HepG2 (cell line): ENCODE data around the gene NTRK2. TPM values are rescaled to one million over a fixed set of nuclear protein-coding genes. Genes with fewer than 3 reads are reported as not detected.

Experiments used
- ATAC-seq: fragments of 200-7000 bp; cut with Tn5 transposase; 3 replicates; pipeline ENCODE4 v1.9.1; 2020; ENCODE audit warnings: mild to moderate bottlenecking, moderate library complexity
- BruUV-seq: library from RNA; stranded (reverse); fragments of 400-500 nt; replicated peaks from 2 replicates; lab custom pipeline; 2021; lab: Mats Ljungman, UMichigan
- CTCF ChIA-PET: fragments of 300-600 bp; formaldehyde crosslinking; extraction: SDS; loops from one replicate; lab custom pipeline; 2021; ENCODE audit warnings: low total read pairs, inconsistent platforms, low intra/inter-chr PET ratio; lab: Yijun Ruan, JAX
- POLR2A ChIA-PET: fragments of 350-600 bp; sonication (Branson Sonifier 250); formaldehyde crosslinking; loops from one replicate; lab custom pipeline; 2020; ENCODE audit warnings: antibody characterized with exemption, inconsistent platforms; lab: Yijun Ruan, JAX
- DNase-seq: peaks from one replicate; pipeline ENCODE4 v3.0.0-alpha.2; 2015; ENCODE audit warnings: low spot score
- FAIRE-seq: peaks from 3 replicates; lab custom pipeline; 2011; peaks lifted over from hg19 to GRCh38; lab: Jason Lieb, UNC
- H2AFZ ChIP-seq: one replicate; pipeline ENCODE4 v1.6.1; 2011; ENCODE audit warnings: low read length, inconsistent platforms
- H3K27ac ChIP-seq: fragments of 300-600 bp; 3 replicates; pipeline ENCODE4 v1.8.0; 2011; ENCODE audit warnings: mixed run types, mild to moderate bottlenecking, mixed read lengths, low read length, inconsistent platforms; ENCODE audit not compliant: insufficient read depth; ENCODE audit errors: extremely low read length
- H3K27me3 ChIP-seq, 2 experiments: fragments of 200-600 bp in 1 of 2; 2 replicates in 1 of 2; 3 replicates in 1 of 2; pipeline versions ENCODE4 v1.6.0 to v1.8.0; 2011; ENCODE audit warnings: low read length in 2 of 2, mild to moderate bottlenecking in 2 of 2, moderate library complexity in 2 of 2, inconsistent platforms in 1 of 2; ENCODE audit not compliant: insufficient read depth in 2 of 2, control insufficient read depth in 1 of 2
- H3K36me3 ChIP-seq, 2 experiments: fragments of 200-600 bp in 1 of 2; replicated peaks in 1 of 2; 2 replicates in 1 of 2; 3 replicates in 1 of 2; pipeline versions ENCODE4 v1.5.1 to v1.8.0; 2011; ENCODE audit warnings: low read length in 2 of 2, inconsistent platforms in 1 of 2; ENCODE audit not compliant: insufficient read depth in 2 of 2, control insufficient read depth in 1 of 2
- H3K4me1 ChIP-seq: 2 replicates; pipeline ENCODE4 v1.5.1; 2012; ENCODE audit warnings: low read length, inconsistent platforms; ENCODE audit not compliant: insufficient read depth
- H3K4me2 ChIP-seq: 2 replicates; pipeline ENCODE4 v1.6.0; 2011; ENCODE audit warnings: low read depth, low read length, inconsistent platforms
- H3K4me3 ChIP-seq, 3 experiments: fragments of 200-600 bp in 1 of 3; sonication (generic), shearing (Covaris generic) in 1 of 3; replicated peaks in 1 of 3; 2 replicates each; pipeline ENCODE4 v1.5.1; 2011 to 2016; ENCODE audit warnings: low read length in 3 of 3, inconsistent platforms in 2 of 3, low read depth in 2 of 3, mild to moderate bottlenecking in 2 of 3, control low read depth in 1 of 3, mixed read lengths in 1 of 3; ENCODE audit not compliant: insufficient read depth in 1 of 3
- H3K79me2 ChIP-seq: one replicate; pipeline ENCODE4 v1.6.1; 2011; ENCODE audit warnings: low read length, inconsistent platforms; ENCODE audit not compliant: insufficient read depth
- H3K9ac ChIP-seq: 2 replicates; pipeline ENCODE4 v1.6.0; 2011; ENCODE audit warnings: mild to moderate bottlenecking, low read depth, low read length, inconsistent platforms; ENCODE audit not compliant: insufficient read depth
- H3K9me3 ChIP-seq: 2 replicates; pipeline ENCODE4 v1.5.1; 2012; ENCODE audit warnings: mild to moderate bottlenecking, low read length
- H4K20me1 ChIP-seq: 2 replicates; pipeline ENCODE4 v1.6.0; 2011; ENCODE audit warnings: inconsistent platforms, mild to moderate bottlenecking, low read length, moderate library complexity; ENCODE audit not compliant: insufficient read depth
- ATRX ChIP-seq: sonication (generic); formaldehyde crosslinking; IDR thresholded peaks from 2 replicates; pipeline ENCODE4 v1.4.0; 2020; ENCODE audit warnings: missing genetic modification reagents, borderline replicate concordance
- ELF3 ChIP-seq: IDR thresholded peaks from 2 replicates; pipeline ENCODE4 v1.6.1; 2016; ENCODE audit warnings: missing genetic modification reagents, missing compliant biosample characterization
- HIVEP1 ChIP-seq: sonication (generic); formaldehyde crosslinking; IDR thresholded peaks from 2 replicates; pipeline ENCODE4 v1.4.0; 2020; ENCODE audit warnings: mild to moderate bottlenecking, missing genetic modification reagents
- HOXA9 ChIP-seq: sonication (generic); formaldehyde crosslinking; IDR thresholded peaks from 2 replicates; pipeline ENCODE4 v1.8.1; 2022; ENCODE audit warnings: missing genetic modification reagents, mild to moderate bottlenecking, moderate library complexity, borderline replicate concordance
- MEIS1 ChIP-seq: sonication (generic); formaldehyde crosslinking; IDR thresholded peaks from 2 replicates; pipeline ENCODE4 v1.9.0; 2021; ENCODE audit warnings: mild to moderate bottlenecking, missing genetic modification reagents, moderate library complexity, borderline replicate concordance
- MIER3 ChIP-seq: IDR thresholded peaks from 2 replicates; pipeline ENCODE4 v1.6.1; 2016; ENCODE audit warnings: missing compliant biosample characterization, borderline replicate concordance
- PHF20 ChIP-seq: sonication (generic); formaldehyde crosslinking; IDR thresholded peaks from 2 replicates; pipeline ENCODE4 v1.5.0; 2020; ENCODE audit warnings: mild to moderate bottlenecking, missing genetic modification reagents
- POGZ ChIP-seq: sonication (generic); formaldehyde crosslinking; IDR thresholded peaks from 2 replicates; pipeline ENCODE4 v1.4.0; 2020; ENCODE audit warnings: mild to moderate bottlenecking, missing genetic modification reagents
- STAT5B ChIP-seq: sonication (generic); formaldehyde crosslinking; IDR thresholded peaks from 2 replicates; pipeline ENCODE4 v1.4.0; 2020; ENCODE audit warnings: missing genetic modification reagents
- ZNF251 ChIP-seq: sonication (generic); formaldehyde crosslinking; IDR thresholded peaks from 2 replicates; pipeline ENCODE4 v1.9.0; 2021; ENCODE audit warnings: mild to moderate bottlenecking, missing genetic modification reagents
- ZNF33B ChIP-seq: sonication (generic); formaldehyde crosslinking; IDR thresholded peaks from 2 replicates; pipeline ENCODE4 v1.5.1; 2020; ENCODE audit warnings: mild to moderate bottlenecking, missing genetic modification reagents
- ZNF557 ChIP-seq: sonication (generic); formaldehyde crosslinking; IDR thresholded peaks from 2 replicates; pipeline ENCODE4 v1.4.0; 2020; ENCODE audit warnings: missing genetic modification reagents
- WGBS: methylation state at CpG from one replicate; pipeline ENCODE4 v1.1.6; 2017; ENCODE audit warnings: low lambda C conversion rate; 5-methylcytosine and 5-hydroxymethylcytosine counted together
- in situ Hi-C: cut with HindIII; loops from 2 replicates; pipeline ENCODE4 v1.10.0; 2017; ENCODE audit warnings: low pct_unique_long_range_greater_than_20kb; ENCODE audit not compliant: extremely low pct_ligation_motif_present
- intact Hi-C: fragments of 100-400 bp; cut with micrococcal nuclease; formaldehyde crosslinking; loops from one replicate; pipeline ENCODE4 v1.10.0; 2022; ENCODE audit not compliant: unreplicated experiment
- polyA plus RNA-seq, 8 experiments: library from polyadenylated mRNA; depleted of rRNA in 3 of 8; stranded (reverse) in 7 of 8; unstranded in 1 of 8; fragments of >200 nt; fragmentation: Illumina TruSeq in 4 of 8; extraction: Trizol in 4 of 8; gene quantifications; 2 replicates each; pipeline versions ENCODE4 v1.2.1 to v1.2.3, GENCODE V29; 2011 to 2016; ENCODE audit warnings: low read depth in 4 of 8, missing spikeins in 1 of 8, mixed read lengths in 1 of 8; ENCODE audit not compliant: insufficient read depth in 1 of 8
- total RNA-seq, 5 experiments: library from RNA; depleted of rRNA; stranded (reverse); fragments of >200 nt; fragmentation: Illumina TruSeq; extraction: Trizol; gene quantifications; 2 replicates each; pipeline ENCODE4 v1.2.3, GENCODE V29; 2016; ENCODE audit warnings: low read depth in 1 of 5
- TF ChIP-seq, protein P1 (sequence below): sonication (generic); formaldehyde crosslinking; IDR thresholded peaks from 2 replicates; pipeline ENCODE4; 2020; ENCODE audit warnings: missing genetic modification reagents, mild to moderate bottlenecking, borderline replicate concordance
- TF ChIP-seq, protein P2 (sequence below): IDR thresholded peaks from 2 replicates; pipeline ENCODE4 v1.6.1; 2016; ENCODE audit warnings: low read depth
- TF ChIP-seq, protein P3 (sequence below): sonication (generic); formaldehyde crosslinking; IDR thresholded peaks from 2 replicates; pipeline ENCODE4 v1.5.1; 2020; ENCODE audit warnings: missing genetic modification reagents, mild to moderate bottlenecking, borderline replicate concordance
- TF ChIP-seq, protein P4 (sequence below): sonication (generic); formaldehyde crosslinking; IDR thresholded peaks from 2 replicates; pipeline ENCODE4 v1.5.1; 2020; ENCODE audit warnings: missing genetic modification reagents, mild to moderate bottlenecking, borderline replicate concordance
- TF ChIP-seq, protein P5 (sequence below): sonication (generic); formaldehyde crosslinking; IDR thresholded peaks from 2 replicates; pipeline ENCODE4 v1.4.0; 2020; ENCODE audit warnings: mild to moderate bottlenecking, low read depth, missing genetic modification reagents

Gene NTRK2
- total and polyA plus RNA-seq, 2 of the 13 experiments (the other 11 are each of a cell fraction or from before 2014, with no cell fraction given): not detected

DNA sequence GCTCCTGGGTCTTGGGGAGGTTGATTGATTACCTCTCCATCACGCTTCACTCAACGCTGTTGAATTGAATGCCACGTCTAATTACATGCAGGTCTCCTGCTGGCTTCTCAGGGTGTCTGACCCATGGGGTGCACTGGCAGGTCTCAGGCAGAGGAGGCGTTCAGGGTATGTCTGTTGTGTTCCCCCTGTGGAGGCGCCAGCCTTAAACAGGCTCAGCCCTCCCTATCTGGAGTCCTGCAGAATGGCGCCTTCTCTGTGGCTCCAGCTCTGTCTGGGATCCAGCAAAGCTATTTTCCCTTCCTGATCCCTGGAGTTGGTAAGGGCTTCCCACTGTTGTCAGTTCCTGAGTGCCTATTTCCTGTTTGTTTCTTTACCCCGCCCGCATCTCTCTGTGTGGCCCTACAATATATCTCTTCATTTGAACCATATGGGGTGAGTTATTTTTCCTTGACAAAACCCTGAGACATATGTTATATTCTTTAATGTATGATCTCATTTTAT is 150.0 kb downstream of the NTRK2 start (continued):
- TF ChIP-seq, protein P1, sequence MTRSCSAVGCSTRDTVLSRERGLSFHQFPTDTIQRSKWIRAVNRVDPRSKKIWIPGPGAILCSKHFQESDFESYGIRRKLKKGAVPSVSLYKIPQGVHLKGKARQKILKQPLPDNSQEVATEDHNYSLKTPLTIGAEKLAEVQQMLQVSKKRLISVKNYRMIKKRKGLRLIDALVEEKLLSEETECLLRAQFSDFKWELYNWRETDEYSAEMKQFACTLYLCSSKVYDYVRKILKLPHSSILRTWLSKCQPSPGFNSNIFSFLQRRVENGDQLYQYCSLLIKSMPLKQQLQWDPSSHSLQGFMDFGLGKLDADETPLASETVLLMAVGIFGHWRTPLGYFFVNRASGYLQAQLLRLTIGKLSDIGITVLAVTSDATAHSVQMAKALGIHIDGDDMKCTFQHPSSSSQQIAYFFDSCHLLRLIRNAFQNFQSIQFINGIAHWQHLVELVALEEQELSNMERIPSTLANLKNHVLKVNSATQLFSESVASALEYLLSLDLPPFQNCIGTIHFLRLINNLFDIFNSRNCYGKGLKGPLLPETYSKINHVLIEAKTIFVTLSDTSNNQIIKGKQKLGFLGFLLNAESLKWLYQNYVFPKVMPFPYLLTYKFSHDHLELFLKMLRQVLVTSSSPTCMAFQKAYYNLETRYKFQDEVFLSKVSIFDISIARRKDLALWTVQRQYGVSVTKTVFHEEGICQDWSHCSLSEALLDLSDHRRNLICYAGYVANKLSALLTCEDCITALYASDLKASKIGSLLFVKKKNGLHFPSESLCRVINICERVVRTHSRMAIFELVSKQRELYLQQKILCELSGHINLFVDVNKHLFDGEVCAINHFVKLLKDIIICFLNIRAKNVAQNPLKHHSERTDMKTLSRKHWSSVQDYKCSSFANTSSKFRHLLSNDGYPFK (CRISPR knock-in tag): no peak
- no peak for TF ChIP-seq ELF3 (CRISPR knock-in tag)
- no peak for TF ChIP-seq PHF20 (CRISPR knock-in tag)
- TF ChIP-seq, protein P2, sequence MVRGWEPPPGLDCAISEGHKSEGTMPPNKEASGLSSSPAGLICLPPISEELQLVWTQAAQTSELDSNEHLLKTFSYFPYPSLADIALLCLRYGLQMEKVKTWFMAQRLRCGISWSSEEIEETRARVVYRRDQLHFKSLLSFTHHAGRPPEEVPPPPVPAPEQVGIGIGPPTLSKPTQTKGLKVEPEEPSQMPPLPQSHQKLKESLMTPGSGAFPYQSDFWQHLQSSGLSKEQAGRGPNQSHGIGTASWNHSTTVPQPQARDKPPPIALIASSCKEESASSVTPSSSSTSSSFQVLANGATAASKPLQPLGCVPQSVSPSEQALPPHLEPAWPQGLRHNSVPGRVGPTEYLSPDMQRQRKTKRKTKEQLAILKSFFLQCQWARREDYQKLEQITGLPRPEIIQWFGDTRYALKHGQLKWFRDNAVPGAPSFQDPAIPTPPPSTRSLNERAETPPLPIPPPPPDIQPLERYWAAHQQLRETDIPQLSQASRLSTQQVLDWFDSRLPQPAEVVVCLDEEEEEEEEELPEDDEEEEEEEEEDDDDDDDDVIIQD (CRISPR knock-in tag): no peak

DNA sequence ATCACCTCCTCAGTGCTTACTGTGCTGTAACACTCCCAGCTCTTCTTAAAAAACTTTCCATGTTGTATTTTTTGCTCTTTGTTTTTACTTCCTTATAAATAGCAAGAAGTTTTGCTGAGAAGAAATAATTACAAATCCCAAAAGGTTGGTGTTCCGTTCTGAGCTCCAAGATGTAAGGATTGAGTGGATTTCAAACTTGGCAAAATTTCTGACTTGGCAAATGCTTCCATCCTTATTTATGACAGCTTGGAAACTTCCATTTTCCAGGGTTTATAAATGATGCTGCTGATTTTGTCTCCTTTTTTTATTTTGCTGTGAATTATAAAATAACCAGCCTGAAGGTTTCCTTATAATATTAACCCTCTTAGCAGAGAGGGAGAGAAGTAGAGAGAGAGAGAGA is 151.9 kb downstream of the NTRK2 start:
- Histone ChIP-seq H3K4me3 (no peak overlapping the region), H3K79me2 (no peaks in the 10 kb centered on the region), H3K36me3 (no peaks in the 10 kb centered on the region), H3K27me3 (peaks cover 0 to 5% of the 10 kb centered on the region in 2 experiments; a peak in 2 of 5 replicates), H3K4me2 (no peak overlapping the region), H2AFZ (no peak overlapping the region), H4K20me1 (no peaks in the 10 kb centered on the region), H3K4me1 (no peaks in the 10 kb centered on the region), H3K27ac (no peak overlapping the region), H3K9me3 (no peaks in the 10 kb centered on the region), H3K9ac (no peak overlapping the region)
- BruUV-seq: no TSS peak
- ATAC-seq: no peak
- DNase-seq: no peak
- intact Hi-C loops: no loop called here
- ChIA-PET POLR2A (no interaction called here), CTCF (no interaction called here)
- 3% methylated on average over 1 of the region's 1 CpG for WGBS
- in situ Hi-C loops: no loop called here
- no peak for FAIRE-seq
- no peak for TF ChIP-seq STAT5B (CRISPR knock-in tag)
- no peak for TF ChIP-seq ATRX (CRISPR knock-in tag)
- TF ChIP-seq, protein P3, sequence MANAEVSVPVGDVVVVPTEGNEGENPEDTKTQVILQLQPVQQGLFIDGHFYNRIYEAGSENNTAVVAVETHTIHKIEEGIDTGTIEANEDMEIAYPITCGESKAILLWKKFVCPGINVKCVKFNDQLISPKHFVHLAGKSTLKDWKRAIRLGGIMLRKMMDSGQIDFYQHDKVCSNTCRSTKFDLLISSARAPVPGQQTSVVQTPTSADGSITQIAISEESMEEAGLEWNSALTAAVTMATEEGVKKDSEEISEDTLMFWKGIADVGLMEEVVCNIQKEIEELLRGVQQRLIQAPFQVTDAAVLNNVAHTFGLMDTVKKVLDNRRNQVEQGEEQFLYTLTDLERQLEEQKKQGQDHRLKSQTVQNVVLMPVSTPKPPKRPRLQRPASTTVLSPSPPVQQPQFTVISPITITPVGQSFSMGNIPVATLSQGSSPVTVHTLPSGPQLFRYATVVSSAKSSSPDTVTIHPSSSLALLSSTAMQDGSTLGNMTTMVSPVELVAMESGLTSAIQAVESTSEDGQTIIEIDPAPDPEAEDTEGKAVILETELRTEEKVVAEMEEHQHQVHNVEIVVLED: no peak
- no peak for TF ChIP-seq ZNF33B (CRISPR knock-in tag)
- TF ChIP-seq POGZ (CRISPR knock-in tag): no peak
- no peak for TF ChIP-seq HOXA9 (CRISPR knock-in tag)
- no peak for TF ChIP-seq ZNF557
- TF ChIP-seq, protein P4, sequence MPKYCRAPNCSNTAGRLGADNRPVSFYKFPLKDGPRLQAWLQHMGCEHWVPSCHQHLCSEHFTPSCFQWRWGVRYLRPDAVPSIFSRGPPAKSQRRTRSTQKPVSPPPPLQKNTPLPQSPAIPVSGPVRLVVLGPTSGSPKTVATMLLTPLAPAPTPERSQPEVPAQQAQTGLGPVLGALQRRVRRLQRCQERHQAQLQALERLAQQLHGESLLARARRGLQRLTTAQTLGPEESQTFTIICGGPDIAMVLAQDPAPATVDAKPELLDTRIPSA (CRISPR knock-in tag): no peak
- TF ChIP-seq MIER3 (CRISPR knock-in tag): no peak
- TF ChIP-seq, protein P5, sequence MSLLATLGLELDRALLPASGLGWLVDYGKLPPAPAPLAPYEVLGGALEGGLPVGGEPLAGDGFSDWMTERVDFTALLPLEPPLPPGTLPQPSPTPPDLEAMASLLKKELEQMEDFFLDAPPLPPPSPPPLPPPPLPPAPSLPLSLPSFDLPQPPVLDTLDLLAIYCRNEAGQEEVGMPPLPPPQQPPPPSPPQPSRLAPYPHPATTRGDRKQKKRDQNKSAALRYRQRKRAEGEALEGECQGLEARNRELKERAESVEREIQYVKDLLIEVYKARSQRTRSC (CRISPR knock-in tag): no peak
- TF ChIP-seq ZNF251: no peak
- no peak for TF ChIP-seq HIVEP1 (CRISPR knock-in tag)
- no peak for TF ChIP-seq MEIS1 (CRISPR knock-in tag)
